ENCODE data around the gene XYLT2. TPM values are rescaled to one million over a fixed set of nuclear protein-coding genes. Genes with fewer than 3 reads are reported as not detected.

Gene XYLT2
- total and polyA plus RNA-seq, 2 of the 8 experiments (the other 6 are each of a cell fraction or from before 2014, with no cell fraction given): 28.0 to 29.9 TPM

GRCh38 chr17:50356418-50356817, 10.5 kb downstream of the XYLT2 start (continued):
- TF ChIP-seq KDM4A (IDR thresholded peaks at IDR 0.05; ENCODE audit: low read depth, low read length, severe bottlenecking): no peak
